ENCODE data around the gene ZBP1.

Gene ZBP1

GRCh38 chr20:57559658-57560553, 60.3 kb downstream of the ZBP1 start:
- Histone ChIP-seq H2BK12ac (ENCODE audit: low read length) (no peak overlapping the region), H4K8ac (ENCODE audit: low read depth, low read length) (no peak overlapping the region), H3K23ac (ENCODE audit: low read depth, low read length, poor library complexity) (no peak overlapping the region), H3K14ac (ENCODE audit: low read length) (no peak overlapping the region), H3K27me3 (ENCODE audit: control insufficient read depth in 3 of 3, insufficient read depth in 3 of 3, low read depth in 1 of 3, low read length in 3 of 3) (peaks cover 0 to 54% (median 0%) of the 10 kb centered on the region in 3 experiments), H3K4ac (ENCODE audit: low read length) (no peak overlapping the region), H3K27ac (replicated peaks; ENCODE audit: low read length) (no peak overlapping the region), H4K91ac (ENCODE audit: low read depth, low read length, poor library complexity) (no peak overlapping the region), H2BK15ac (ENCODE audit: low read length) (no peak overlapping the region), H2BK120ac (ENCODE audit: low read depth, low read length) (no peak overlapping the region), H3K79me1 (ENCODE audit: low read depth, low read length) (no peaks in the 10 kb centered on the region), H3K36me3 (replicated peaks in 1 of 2; ENCODE audit: control insufficient read depth in 2 of 2, insufficient read depth in 2 of 2, low read length in 2 of 2) (no peaks in the 10 kb centered on the region), H2AK5ac (ENCODE audit: low read depth, low read length) (no peak overlapping the region), H3K18ac (ENCODE audit: low read length) (no peak overlapping the region), H3K9ac (ENCODE audit: low read depth, low read length, poor library complexity) (no peak overlapping the region), H3K4me1 (ENCODE audit: control insufficient read depth in 2 of 2, insufficient read depth in 1 of 2, low read depth in 1 of 2, low read length in 2 of 2) (no peaks in the 10 kb centered on the region), H3K4me3 (ENCODE audit: low read length in 2 of 2) (no peak overlapping the region), H3K4me2 (ENCODE audit: insufficient read depth, low read length, poor library complexity, severe bottlenecking) (no peak overlapping the region), H3K9me3 (replicated peaks in 1 of 2; ENCODE audit: control insufficient read depth in 2 of 2, insufficient read depth in 1 of 2, low read depth in 1 of 2, low read length in 2 of 2) (no peaks in the 10 kb centered on the region), H2BK5ac (ENCODE audit: low read length) (no peak overlapping the region), H2AFZ (ENCODE audit: low read length) (no peak overlapping the region)
- DNase-seq (ENCODE audit: low spot score): no peak
- WGBS, 2 donors (ENCODE audit: extremely low coverage in 2 of 2, insufficient read length in 2 of 2, insufficient replicate concordance in 1 of 2): no CpG with 5 or more reads among the region's 8 CpGs

DNA sequence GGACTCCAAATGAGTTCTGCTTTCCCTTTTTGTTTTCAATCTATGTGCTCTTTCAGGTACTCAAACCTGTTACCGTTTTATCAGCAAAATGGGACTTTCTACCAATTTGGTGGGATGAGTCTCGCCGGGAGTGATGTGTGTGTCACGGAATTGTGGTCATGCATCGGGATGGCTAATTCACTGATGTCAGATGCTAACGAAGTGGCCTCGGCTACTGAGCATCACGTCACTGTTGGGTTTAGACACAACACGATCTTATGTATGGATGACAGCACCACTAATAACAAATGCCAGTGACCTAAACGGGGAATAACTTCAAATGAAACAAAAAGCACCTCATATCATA, 61.0 kb downstream of the ZBP1 start:
- Histone ChIP-seq H3K9me3 (replicated peaks in 1 of 2; ENCODE audit: control insufficient read depth in 2 of 2, insufficient read depth in 1 of 2, low read depth in 1 of 2, low read length in 2 of 2) (no peaks in the 10 kb centered on the region), H3K18ac (ENCODE audit: low read length) (no peak overlapping the region), H3K27me3 (ENCODE audit: control insufficient read depth in 3 of 3, insufficient read depth in 3 of 3, low read depth in 1 of 3, low read length in 3 of 3) (peaks cover 0 to 60% (median 0%) of the 10 kb centered on the region in 3 experiments), H2AFZ (ENCODE audit: low read length) (no peak overlapping the region), H4K8ac (ENCODE audit: low read depth, low read length) (no peak overlapping the region), H3K36me3 (replicated peaks in 1 of 2; ENCODE audit: control insufficient read depth in 2 of 2, insufficient read depth in 2 of 2, low read length in 2 of 2) (no peaks in the 10 kb centered on the region), H2BK12ac (ENCODE audit: low read length) (no peak overlapping the region), H3K4ac (ENCODE audit: low read length) (no peak overlapping the region), H2BK15ac (ENCODE audit: low read length) (no peak overlapping the region), H3K9ac (ENCODE audit: low read depth, low read length, poor library complexity) (peak overlapping the region; percentile 21), H4K91ac (ENCODE audit: low read depth, low read length, poor library complexity) (no peak overlapping the region), H3K4me3 (ENCODE audit: low read length in 2 of 2) (no peak overlapping the region), H3K27ac (replicated peaks; ENCODE audit: low read length) (no peak overlapping the region), H3K4me2 (ENCODE audit: insufficient read depth, low read length, poor library complexity, severe bottlenecking) (no peak overlapping the region), H2AK5ac (ENCODE audit: low read depth, low read length) (no peak overlapping the region), H2BK120ac (ENCODE audit: low read depth, low read length) (no peak overlapping the region), H3K4me1 (ENCODE audit: control insufficient read depth in 2 of 2, insufficient read depth in 1 of 2, low read depth in 1 of 2, low read length in 2 of 2) (no peaks in the 10 kb centered on the region), H3K23ac (ENCODE audit: low read depth, low read length, poor library complexity) (no peak overlapping the region), H3K79me1 (ENCODE audit: low read depth, low read length) (no peaks in the 10 kb centered on the region), H2BK5ac (ENCODE audit: low read length) (no peak overlapping the region), H3K14ac (ENCODE audit: low read length) (no peak overlapping the region)
- DNase-seq (ENCODE audit: low spot score): no peak
- WGBS, 2 donors (ENCODE audit: extremely low coverage in 2 of 2, insufficient read length in 2 of 2, insufficient replicate concordance in 1 of 2): no CpG with 5 or more reads among the region's 10 CpGs

GRCh38 chr20:57558614-57559288, 61.5 kb downstream of the ZBP1 start:
- no peak overlapping the region for H3K23ac ChIP-seq (ENCODE audit: low read depth, low read length, poor library complexity)
- no peak overlapping the region for H2BK5ac ChIP-seq (ENCODE audit: low read length)
- H3K79me1 ChIP-seq (ENCODE audit: low read depth, low read length): no peaks in the 10 kb centered on the region
- no peak overlapping the region for H2BK15ac ChIP-seq (ENCODE audit: low read length)
- H2BK120ac ChIP-seq (ENCODE audit: low read depth, low read length): no peak overlapping the region
- H3K14ac ChIP-seq (ENCODE audit: low read length): no peak overlapping the region
- H4K8ac ChIP-seq (ENCODE audit: low read depth, low read length): no peak overlapping the region
- no peak overlapping the region for H3K4me2 ChIP-seq (ENCODE audit: insufficient read depth, low read length, poor library complexity, severe bottlenecking)
- DNase-seq (ENCODE audit: low spot score): no peak
- peaks cover 0 to 58% (median 0%) of the 10 kb centered on the region in 3 experiments for H3K27me3 ChIP-seq (ENCODE audit: control insufficient read depth in 3 of 3, insufficient read depth in 3 of 3, low read depth in 1 of 3, low read length in 3 of 3)
- no peak overlapping the region for H3K4ac ChIP-seq (ENCODE audit: low read length)
- H2AFZ ChIP-seq (ENCODE audit: low read length): no peak overlapping the region
- no peak overlapping the region for H3K9ac ChIP-seq (ENCODE audit: low read depth, low read length, poor library complexity)
- no peaks in the 10 kb centered on the region for H3K36me3 ChIP-seq (replicated peaks in 1 of 2; ENCODE audit: control insufficient read depth in 2 of 2, insufficient read depth in 2 of 2, low read length in 2 of 2)
- no peak overlapping the region for H4K91ac ChIP-seq (ENCODE audit: low read depth, low read length, poor library complexity)
- no peak overlapping the region for H2AK5ac ChIP-seq (ENCODE audit: low read depth, low read length)
- H3K4me3 ChIP-seq (ENCODE audit: low read length in 2 of 2): no peak overlapping the region
- WGBS, 2 donors (ENCODE audit: extremely low coverage in 2 of 2, insufficient read length in 2 of 2, insufficient replicate concordance in 1 of 2): no CpG with 5 or more reads among the region's 15 CpGs
- no peaks in the 10 kb centered on the region for H3K4me1 ChIP-seq (ENCODE audit: control insufficient read depth in 2 of 2, insufficient read depth in 1 of 2, low read depth in 1 of 2, low read length in 2 of 2)
- no peaks in the 10 kb centered on the region for H3K9me3 ChIP-seq (replicated peaks in 1 of 2; ENCODE audit: control insufficient read depth in 2 of 2, insufficient read depth in 1 of 2, low read depth in 1 of 2, low read length in 2 of 2)
- no peak overlapping the region for H3K27ac ChIP-seq (replicated peaks; ENCODE audit: low read length)
- H2BK12ac ChIP-seq (ENCODE audit: low read length): no peak overlapping the region
- no peak overlapping the region for H3K18ac ChIP-seq (ENCODE audit: low read length)

- Histone ChIP-seq H3K18ac (ENCODE audit: low read length) (no peak overlapping the region), H4K8ac (ENCODE audit: low read depth, low read length) (no peak overlapping the region), H3K4ac (ENCODE audit: low read length) (no peak overlapping the region), H3K36me3 (replicated peaks in 1 of 2; ENCODE audit: control insufficient read depth in 2 of 2, insufficient read depth in 2 of 2, low read length in 2 of 2) (no peaks in the 10 kb centered on the region), H2AFZ (ENCODE audit: low read length) (no peak overlapping the region), H3K4me3 (ENCODE audit: low read length in 2 of 2) (no peak overlapping the region), H3K14ac (ENCODE audit: low read length) (no peak overlapping the region), H2BK120ac (ENCODE audit: low read depth, low read length) (no peak overlapping the region), H3K4me1 (ENCODE audit: control insufficient read depth in 2 of 2, insufficient read depth in 1 of 2, low read depth in 1 of 2, low read length in 2 of 2) (no peaks in the 10 kb centered on the region), H4K91ac (ENCODE audit: low read depth, low read length, poor library complexity) (no peak overlapping the region), H2BK12ac (ENCODE audit: low read length) (no peak overlapping the region), H3K9ac (ENCODE audit: low read depth, low read length, poor library complexity) (no peak overlapping the region), H2AK5ac (ENCODE audit: low read depth, low read length) (no peak overlapping the region), H2BK15ac (ENCODE audit: low read length) (no peak overlapping the region), H3K79me1 (ENCODE audit: low read depth, low read length) (no peaks in the 10 kb centered on the region), H3K9me3 (replicated peaks in 1 of 2; ENCODE audit: control insufficient read depth in 2 of 2, insufficient read depth in 1 of 2, low read depth in 1 of 2, low read length in 2 of 2) (no peaks in the 10 kb centered on the region), H3K23ac (ENCODE audit: low read depth, low read length, poor library complexity) (no peak overlapping the region), H3K4me2 (ENCODE audit: insufficient read depth, low read length, poor library complexity, severe bottlenecking) (no peak overlapping the region), H2BK5ac (ENCODE audit: low read length) (no peak overlapping the region), H3K27ac (replicated peaks; ENCODE audit: low read length) (no peak overlapping the region), H3K27me3 (ENCODE audit: control insufficient read depth in 3 of 3, insufficient read depth in 3 of 3, low read depth in 1 of 3, low read length in 3 of 3) (peaks cover 0 to 58% (median 0%) of the 10 kb centered on the region in 3 experiments)
- WGBS, 2 donors (ENCODE audit: extremely low coverage in 2 of 2, insufficient read length in 2 of 2, insufficient replicate concordance in 1 of 2): no CpG with 5 or more reads among the region's 9 CpGs
- no peak for DNase-seq (ENCODE audit: low spot score)
Observed at GRCh38 chr20:57557926-57558613, 62.2 kb downstream of the ZBP1 start.

All from neuronal stem cell (in vitro differentiated cells).